ENCODE measurements around the gene STK39. TPM values are rescaled to one million over a fixed set of nuclear protein-coding genes. Genes with fewer than 3 reads are reported as not detected.

STK39 gene
- total and polyA plus RNA-seq, 2 experiments from 2014 or later: 32.7 to 51.7 TPM

- peak; percentile 74 to 78 for DNase-seq (ENCODE audit: low read depth in 1 of 2, low spot score in 1 of 2)
Observed at GRCh38 chr2:168119515-168120141, 127.8 kb downstream of the STK39 start.

DNA sequence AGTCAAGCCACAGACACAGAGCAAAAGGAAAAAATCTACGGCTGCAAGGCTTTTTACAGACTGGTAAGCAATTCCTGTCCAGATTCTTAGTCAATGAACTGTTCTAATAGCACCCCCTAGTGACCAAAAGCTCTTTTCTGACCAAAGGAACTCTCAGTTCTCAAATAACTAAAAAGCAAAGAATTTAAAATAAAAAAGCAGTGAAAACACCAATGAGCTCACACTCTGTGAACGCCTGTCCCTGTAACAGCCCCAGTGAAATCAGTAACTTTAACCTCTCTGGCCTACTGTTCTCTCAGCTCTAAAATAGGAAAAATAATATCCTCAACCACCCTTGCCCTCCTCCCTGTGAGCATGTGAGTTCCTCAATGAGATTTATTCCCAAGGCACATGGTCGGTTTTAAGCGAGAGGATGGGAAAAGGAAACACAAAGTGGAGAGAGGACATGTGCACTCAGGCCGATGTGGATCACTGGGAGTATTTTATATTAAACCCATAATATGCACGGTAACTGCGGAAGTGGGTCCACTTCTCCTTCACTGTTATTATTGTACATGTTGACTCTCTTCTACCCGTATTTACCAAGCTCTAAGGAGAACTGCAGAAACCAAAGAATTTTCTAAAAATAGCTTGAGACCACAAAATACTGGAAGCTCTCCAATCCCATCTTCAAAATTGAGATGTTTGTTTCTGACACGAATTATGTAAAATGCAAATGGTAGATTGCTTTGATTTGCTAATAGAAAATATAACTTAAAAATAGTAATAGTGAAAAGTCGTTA lies 128.5 kb downstream of the STK39 start:
- no peaks in the 10 kb centered on the region for H3K27me3 ChIP-seq
- peak; percentile 84 to 87 for DNase-seq (ENCODE audit: low read depth in 1 of 2, low spot score in 1 of 2)
- peak; percentile 71 for TF ChIP-seq CTCF (IDR thresholded peaks at IDR 0.05; ENCODE audit: low read depth, low read length)

More at GRCh38 chr2:168119515-168120141, 127.8 kb downstream of the STK39 start:
- Histone ChIP-seq H3K36me3 (peaks cover 16% of the 10 kb centered on the region), H3K27me3 (no peaks in the 10 kb centered on the region), H3K4me1 (ENCODE audit: low read depth) (peaks cover 8% of the 10 kb centered on the region), H3K9me3 (ENCODE audit: low read depth) (no peaks in the 10 kb centered on the region), H3K27ac (no peak overlapping the region), H3K4me3 (no peak overlapping the region)
- peak; percentile 64 for TF ChIP-seq CTCF (IDR thresholded peaks at IDR 0.05; ENCODE audit: low read depth, low read length)

GRCh38 chr2:168116448-168116847 lies 130.9 kb downstream of the STK39 start:
- H3K4me1 ChIP-seq (ENCODE audit: low read depth): peaks cover 9% of the 10 kb centered on the region
- no peak overlapping the region for H3K4me3 ChIP-seq
- H3K27ac ChIP-seq: no peak overlapping the region
- H3K27me3 ChIP-seq: no peaks in the 10 kb centered on the region
- TF ChIP-seq CTCF (IDR thresholded peaks at IDR 0.05; ENCODE audit: low read depth, low read length): peak; percentile 18
- no peaks in the 10 kb centered on the region for H3K36me3 ChIP-seq
- DNase-seq (ENCODE audit: low read depth in 1 of 2, low spot score in 1 of 2): peak in 1 of 2 donors; percentile 17
- no peaks in the 10 kb centered on the region for H3K9me3 ChIP-seq (ENCODE audit: low read depth)

More for the DNA sequence above, 128.5 kb downstream of the STK39 start:
- peaks cover 9% of the 10 kb centered on the region for H3K4me1 ChIP-seq (ENCODE audit: low read depth)
- H3K4me3 ChIP-seq: no peak overlapping the region
- no peaks in the 10 kb centered on the region for H3K9me3 ChIP-seq (ENCODE audit: low read depth)
- peak overlapping the region; percentile 48 for H3K27ac ChIP-seq
- peaks cover 16% of the 10 kb centered on the region for H3K36me3 ChIP-seq

GRCh38 chr2:168114619-168115018 lies 132.8 kb downstream of the STK39 start:
- no peak for TF ChIP-seq CTCF (IDR thresholded peaks at IDR 0.05; ENCODE audit: low read depth, low read length)
- Histone ChIP-seq H3K27me3 (no peaks in the 10 kb centered on the region), H3K4me3 (no peak overlapping the region), H3K4me1 (ENCODE audit: low read depth) (peaks cover 9% of the 10 kb centered on the region), H3K27ac (no peak overlapping the region), H3K9me3 (ENCODE audit: low read depth) (no peaks in the 10 kb centered on the region), H3K36me3 (peaks cover 2% of the 10 kb centered on the region)
- peak in 1 of 2 donors; percentile 15 for DNase-seq (ENCODE audit: low read depth in 1 of 2, low spot score in 1 of 2)

DNA sequence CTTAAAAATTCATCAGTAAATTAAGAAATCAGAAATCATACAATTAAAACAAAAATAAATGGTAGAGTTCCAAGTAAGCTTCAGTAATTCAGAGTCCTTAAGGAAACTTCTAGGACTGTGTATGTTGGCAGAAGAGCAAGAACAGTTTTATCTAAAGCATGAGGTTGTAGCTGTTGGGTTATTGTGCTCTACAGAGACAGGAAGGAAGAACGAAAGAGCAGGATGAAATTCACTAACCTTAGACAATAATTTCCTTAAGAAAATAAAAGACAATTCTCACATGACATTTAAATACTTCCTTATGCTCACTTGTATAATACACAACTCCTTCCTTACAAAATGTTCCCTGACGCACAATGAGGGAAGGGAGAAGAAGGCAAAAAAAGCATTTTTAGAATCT lies 133.4 kb downstream of the STK39 start:
- H3K4me3 ChIP-seq: no peak overlapping the region
- H3K4me1 ChIP-seq (ENCODE audit: low read depth): peaks cover 6% of the 10 kb centered on the region
- DNase-seq (ENCODE audit: low read depth in 1 of 2, low spot score in 1 of 2): peak in 1 of 2 donors; percentile 61

More for the DNA sequence above, 133.4 kb downstream of the STK39 start:
- Histone ChIP-seq H3K27me3 (no peaks in the 10 kb centered on the region), H3K36me3 (peaks cover 2% of the 10 kb centered on the region), H3K27ac (no peak overlapping the region), H3K9me3 (ENCODE audit: low read depth) (no peaks in the 10 kb centered on the region)
- TF ChIP-seq CTCF (IDR thresholded peaks at IDR 0.05; ENCODE audit: low read depth, low read length): no peak

Data from cardiac muscle cell (in vitro differentiated cells and primary cell).